Activated CD4-positive, CD25-positive, alpha-beta regulatory T cell treated with anti-CD3 and anti-CD28 coated beads, Interleukin-2, amount 50 U/mL, for 24 hours (primary cell): Measurements from ENCODE around the gene FCGBP.
"Not testable (repeated sequence)": the region's sequence is repeated elsewhere in the genome, so short reads cannot be mapped to it uniquely, and the experiment has no call there.

ENCODE experiments used
- ATAC-seq, 2 donors: fragments of 150-1000 bp; cut with Tn5 transposase; one replicate each; pipeline ENCODE4 v1.10.0; 2021; ENCODE audit warnings: mild to moderate bottlenecking in 1 of 2, moderate library complexity in 1 of 2

The FCGBP gene

GRCh38 chr19:39889872-39890754 is 44.3 kb downstream of the FCGBP start:
- ATAC-seq: not testable (repeated sequence)

GRCh38 chr19:39887456-39887951 is 46.9 kb downstream of the FCGBP start:
- not testable (repeated sequence) for ATAC-seq

GRCh38 chr19:39885821-39886554 is 48.4 kb downstream of the FCGBP start:
- not testable (repeated sequence) for ATAC-seq

- ATAC-seq: not testable (repeated sequence)
Observed at GRCh38 chr19:39884721-39885120, 49.7 kb downstream of the FCGBP start.
